Gastrocnemius medialis (tissue), 4 donors: ENCODE data around the gene ROBO2.

Experiments used
- CTCF ChIP-seq, 5 experiments: fragments of 450-650 bp in 3 of 5; fragments of 200-600 bp in 2 of 5; sonication (generic) in 2 of 5; IDR thresholded peaks in 4 of 5; conservative IDR thresholded peaks in 1 of 5; 1 replicate in 4 of 5; 2 replicates in 1 of 5; pipeline ENCODE4 v1.5.1; 2016 to 2019; ENCODE audit warnings: antibody characterized with exemption in 5 of 5, mild to moderate bottlenecking in 3 of 5, moderate library complexity in 3 of 5
- POLR2A ChIP-seq, 2 donors: fragments of 450-650 bp; IDR thresholded peaks; one replicate each; pipeline ENCODE4 v1.6.1; 2017; ENCODE audit warnings: antibody characterized with exemption in 2 of 2, mild to moderate bottlenecking in 2 of 2, moderate library complexity in 2 of 2

GRCh38 chr3:77549034-77549433 is 509.1 kb downstream of the ROBO2 start:
- TF ChIP-seq CTCF (IDR thresholded peaks at IDR 0.05 in 4 of 5, conservative IDR thresholded peaks at IDR 0.05 in 1 of 5): no peak
- no peak for TF ChIP-seq POLR2A (IDR thresholded peaks at IDR 0.05)
